Measurements from ENCODE around the gene PCMT1.

- TF ChIP-seq CTCF (optimal IDR thresholded peaks at IDR 0.05 in 1 of 3, IDR thresholded peaks at IDR 0.05 in 1 of 3, conservative IDR thresholded peaks at IDR 0.05 in 1 of 3; ENCODE audit: extremely low read depth in 1 of 3, insufficient read depth in 2 of 3, low read length in 3 of 3) (no peak), EZH2 (IDR thresholded peaks at IDR 0.05; ENCODE audit: low read length) (no peak)
Measured at GRCh38 chr6:149857541-149857940, 108.0 kb downstream of the PCMT1 start.
